ENCODE data around the gene PCSK5. TPM values are rescaled to one million over a fixed set of nuclear protein-coding genes. Genes with fewer than 3 reads are reported as not detected.

PCSK5 gene
- total RNA-seq, 1 experiment from 2014 or later = 7.5 TPM

GRCh38 chr9:75873712-75874111 lies 16.8 kb upstream of the PCSK5 start:
- H3K9ac ChIP-seq (ENCODE audit: extremely low read depth, insufficient read length, low read length) = no peak overlapping the region
- no peak overlapping the region for H3T11ph ChIP-seq (ENCODE audit: low read length)
- H3K27ac ChIP-seq (ENCODE audit: insufficient read length, low read depth, low read length) = no peak overlapping the region
- no peak overlapping the region for H4K8ac ChIP-seq (replicated peaks; ENCODE audit: insufficient read length, low read depth, low read length)
- H3K18ac ChIP-seq (ENCODE audit: insufficient read length, low read depth, low read length) = no peak overlapping the region
- H4K91ac ChIP-seq (ENCODE audit: insufficient read length, low read depth, low read length) = no peak overlapping the region
- Mint-ChIP-seq H3K4me1 (no peaks in the 10 kb centered on the region), H3K9me3 (no peaks in the 10 kb centered on the region), H3K36me3 (ENCODE audit: insufficient read depth in 1 of 3, low read depth in 3 of 3) (peaks cover 0 to 1% (median 0%) of the 10 kb centered on the region in 3 experiments; a peak in 1 of 7 replicates), H3K4me3 (no peak overlapping the region), H3K27ac (no peak overlapping the region), H3K27me3 (ENCODE audit: low read depth) (no peaks in the 10 kb centered on the region)
- no peak overlapping the region for H4K5ac ChIP-seq (ENCODE audit: insufficient read length, low read depth, low read length)
- H2BK120ac ChIP-seq (ENCODE audit: low read depth, low read length, poor library complexity, severe bottlenecking) = no peak overlapping the region
- no peak for TF ChIP-seq CTCF (conservative IDR thresholded peaks at IDR 0.05)
- no peaks in the 10 kb centered on the region for H3K27me3 ChIP-seq (ENCODE audit: insufficient read depth, low read length)
- no peaks in the 10 kb centered on the region for H3K79me1 ChIP-seq (ENCODE audit: insufficient read depth, low read depth, low read length, poor library complexity, severe bottlenecking)
- no peak overlapping the region for H2BK15ac ChIP-seq (ENCODE audit: low read depth, low read length)
- no peak overlapping the region for H2AK5ac ChIP-seq (ENCODE audit: insufficient read length, low read length)
- H2BK20ac ChIP-seq (ENCODE audit: low read depth, low read length, poor library complexity, severe bottlenecking) = no peak overlapping the region
- DNase-seq = no peak
- no peaks in the 10 kb centered on the region for H3K4me1 ChIP-seq (ENCODE audit: insufficient read depth, low read length)
- H3K23ac ChIP-seq (ENCODE audit: insufficient read length, low read depth, low read length) = no peak overlapping the region
- H3K14ac ChIP-seq (ENCODE audit: insufficient read depth, low read length) = no peak overlapping the region
- no peak overlapping the region for H3K4ac ChIP-seq (ENCODE audit: low read depth, low read length)
- no peak overlapping the region for H3K4me2 ChIP-seq (ENCODE audit: insufficient read depth, insufficient read length, low read length)
- H3K23me2 ChIP-seq (ENCODE audit: insufficient read length, low read depth, low read length, poor library complexity, severe bottlenecking) = no peaks in the 10 kb centered on the region
- no peaks in the 10 kb centered on the region for H4K20me1 ChIP-seq (ENCODE audit: control insufficient read depth, insufficient read depth, insufficient read length)
- no peak overlapping the region for H2BK12ac ChIP-seq (ENCODE audit: insufficient read length, low read depth, low read length)
- no peaks in the 10 kb centered on the region for H3K9me3 ChIP-seq (ENCODE audit: control insufficient read depth, low read depth, low read length)
- no peak overlapping the region for H3K56ac ChIP-seq (ENCODE audit: insufficient read length, low read depth, low read length)
- H2AFZ ChIP-seq (ENCODE audit: low read length) = no peak overlapping the region
- WGBS (ENCODE audit: extremely low coverage, insufficient read length, low lambda C conversion rate) = no CpG with 5 or more reads among the region's 1 CpG
- H2BK5ac ChIP-seq (ENCODE audit: insufficient read length, low read length) = no peak overlapping the region
- no peaks in the 10 kb centered on the region for H3K79me2 ChIP-seq (ENCODE audit: insufficient read depth, low read length)

Data from H9 (cell line).